ENCODE measurements around the gene SUSD3. TPM values are rescaled to one million over a fixed set of nuclear protein-coding genes. Genes with fewer than 3 reads are reported as not detected.
A peak's percentile ranks its signal among the peaks of the same experiment; 100 is the strongest.

The SUSD3 gene
- total RNA-seq, 3 donors from 2014 or later, result 1.3 to 52.4 (median 45.9) TPM

DNA sequence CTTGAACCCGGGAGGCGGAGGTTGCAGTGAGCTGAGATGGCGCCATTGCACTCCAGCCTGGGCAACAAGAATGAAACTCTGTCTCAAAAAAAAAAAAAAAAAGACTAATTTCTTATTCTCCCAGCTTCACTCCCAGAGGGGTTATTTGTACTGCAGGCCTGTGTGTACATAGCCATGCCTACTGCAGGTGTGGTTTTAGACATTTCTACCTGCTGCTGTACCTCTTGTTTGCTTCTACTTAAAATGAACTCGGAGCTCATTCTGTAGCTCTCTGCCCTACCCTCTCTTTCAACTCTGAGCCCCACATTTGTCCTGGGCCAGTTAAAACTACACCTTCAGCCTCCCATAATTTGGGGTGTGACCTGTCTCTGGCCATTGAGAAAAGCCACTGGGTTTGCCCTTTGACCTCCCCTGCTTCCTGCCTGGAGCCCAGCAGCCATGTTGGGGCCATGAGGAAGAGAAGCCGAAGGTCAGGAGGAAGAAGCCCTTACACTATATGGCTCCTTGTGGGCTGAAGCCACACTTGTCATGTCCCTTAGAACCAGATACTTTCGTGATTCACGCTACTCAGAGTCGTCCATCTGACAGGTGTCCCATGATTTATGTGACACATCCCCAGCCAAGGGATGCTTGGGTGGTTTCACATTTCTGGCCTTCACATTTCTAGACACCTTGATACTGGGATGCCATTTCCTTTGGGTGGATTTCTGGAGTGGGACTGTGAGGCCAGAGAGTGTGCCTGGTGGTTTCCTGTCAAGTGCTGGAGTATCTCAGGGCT lies 28.1 kb downstream of the SUSD3 start:
- Histone ChIP-seq H3K9me3 (peaks cover 3 to 7% of the 10 kb centered on the region in 2 donors), H3K4me3 (no peak overlapping the region), H3K27ac (peak overlapping the region; percentile 14 to 33), H3K27me3 (no peaks in the 10 kb centered on the region), H3K4me1 (no peaks in the 10 kb centered on the region), H3K36me3 (no peaks in the 10 kb centered on the region)
- DNase-seq (ENCODE audit: low spot score in 2 of 2), result peak in 1 of 2 donors; percentile 19
- intact Hi-C loops (cut with DNase I; ENCODE audit: low total_unique reads), result no loop called here
- TF ChIP-seq POLR2AphosphoS5 (IDR thresholded peaks at IDR 0.05) (no peak), POLR2A (IDR thresholded peaks at IDR 0.05) (no peak)
- TF ChIP-seq, protein P1, sequence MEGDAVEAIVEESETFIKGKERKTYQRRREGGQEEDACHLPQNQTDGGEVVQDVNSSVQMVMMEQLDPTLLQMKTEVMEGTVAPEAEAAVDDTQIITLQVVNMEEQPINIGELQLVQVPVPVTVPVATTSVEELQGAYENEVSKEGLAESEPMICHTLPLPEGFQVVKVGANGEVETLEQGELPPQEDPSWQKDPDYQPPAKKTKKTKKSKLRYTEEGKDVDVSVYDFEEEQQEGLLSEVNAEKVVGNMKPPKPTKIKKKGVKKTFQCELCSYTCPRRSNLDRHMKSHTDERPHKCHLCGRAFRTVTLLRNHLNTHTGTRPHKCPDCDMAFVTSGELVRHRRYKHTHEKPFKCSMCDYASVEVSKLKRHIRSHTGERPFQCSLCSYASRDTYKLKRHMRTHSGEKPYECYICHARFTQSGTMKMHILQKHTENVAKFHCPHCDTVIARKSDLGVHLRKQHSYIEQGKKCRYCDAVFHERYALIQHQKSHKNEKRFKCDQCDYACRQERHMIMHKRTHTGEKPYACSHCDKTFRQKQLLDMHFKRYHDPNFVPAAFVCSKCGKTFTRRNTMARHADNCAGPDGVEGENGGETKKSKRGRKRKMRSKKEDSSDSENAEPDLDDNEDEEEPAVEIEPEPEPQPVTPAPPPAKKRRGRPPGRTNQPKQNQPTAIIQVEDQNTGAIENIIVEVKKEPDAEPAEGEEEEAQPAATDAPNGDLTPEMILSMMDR (IDR thresholded peaks at IDR 0.05), result no peak

- Histone ChIP-seq H3K27ac (no peak overlapping the region), H3K9me3 (peaks cover 5 to 13% of the 10 kb centered on the region in 2 donors), H3K27me3 (no peaks in the 10 kb centered on the region), H3K4me3 (no peak overlapping the region), H3K36me3 (no peaks in the 10 kb centered on the region), H3K4me1 (no peaks in the 10 kb centered on the region)
- TF ChIP-seq, protein P1 (IDR thresholded peaks at IDR 0.05), result no peak
- TF ChIP-seq POLR2A (IDR thresholded peaks at IDR 0.05) (no peak), POLR2AphosphoS5 (IDR thresholded peaks at IDR 0.05) (no peak)
- intact Hi-C loops (cut with DNase I; ENCODE audit: low total_unique reads), result no loop called here
- DNase-seq (ENCODE audit: low spot score in 2 of 2), result peak in 1 of 2 donors; percentile 31
Observed at GRCh38 chr9:93087971-93088655, 29.6 kb downstream of the SUSD3 start.

GRCh38 chr9:93088656-93089015 lies 30.1 kb downstream of the SUSD3 start:
- peaks cover 5 to 13% of the 10 kb centered on the region in 2 donors for H3K9me3 ChIP-seq
- no peak overlapping the region for H3K4me3 ChIP-seq
- H3K4me1 ChIP-seq, result no peaks in the 10 kb centered on the region
- DNase-seq (ENCODE audit: low spot score in 2 of 2), result peak in 1 of 2 donors; percentile 20
- TF ChIP-seq POLR2AphosphoS5 (IDR thresholded peaks at IDR 0.05) (no peak), POLR2A (IDR thresholded peaks at IDR 0.05) (no peak)
- TF ChIP-seq, protein P1 (IDR thresholded peaks at IDR 0.05), result no peak
- no peak overlapping the region for H3K27ac ChIP-seq
- H3K36me3 ChIP-seq, result no peaks in the 10 kb centered on the region
- H3K27me3 ChIP-seq, result no peaks in the 10 kb centered on the region
- intact Hi-C loops (cut with DNase I; ENCODE audit: low total_unique reads), result no loop called here

- DNase-seq (ENCODE audit: low spot score in 2 of 2), result no peak
- no peak overlapping the region for H3K27ac ChIP-seq
- no peak overlapping the region for H3K4me3 ChIP-seq
- no peaks in the 10 kb centered on the region for H3K4me1 ChIP-seq
- H3K9me3 ChIP-seq, result peaks cover 5 to 13% of the 10 kb centered on the region in 2 donors
- H3K36me3 ChIP-seq, result no peaks in the 10 kb centered on the region
- TF ChIP-seq POLR2AphosphoS5 (IDR thresholded peaks at IDR 0.05), result no peak
- TF ChIP-seq, protein P1 (IDR thresholded peaks at IDR 0.05), result no peak
- no peak for TF ChIP-seq POLR2A (IDR thresholded peaks at IDR 0.05)
- H3K27me3 ChIP-seq, result no peaks in the 10 kb centered on the region
- intact Hi-C loops (cut with DNase I; ENCODE audit: low total_unique reads), result no loop called here
Observed at GRCh38 chr9:93089024-93089423, 30.5 kb downstream of the SUSD3 start.

DNA sequence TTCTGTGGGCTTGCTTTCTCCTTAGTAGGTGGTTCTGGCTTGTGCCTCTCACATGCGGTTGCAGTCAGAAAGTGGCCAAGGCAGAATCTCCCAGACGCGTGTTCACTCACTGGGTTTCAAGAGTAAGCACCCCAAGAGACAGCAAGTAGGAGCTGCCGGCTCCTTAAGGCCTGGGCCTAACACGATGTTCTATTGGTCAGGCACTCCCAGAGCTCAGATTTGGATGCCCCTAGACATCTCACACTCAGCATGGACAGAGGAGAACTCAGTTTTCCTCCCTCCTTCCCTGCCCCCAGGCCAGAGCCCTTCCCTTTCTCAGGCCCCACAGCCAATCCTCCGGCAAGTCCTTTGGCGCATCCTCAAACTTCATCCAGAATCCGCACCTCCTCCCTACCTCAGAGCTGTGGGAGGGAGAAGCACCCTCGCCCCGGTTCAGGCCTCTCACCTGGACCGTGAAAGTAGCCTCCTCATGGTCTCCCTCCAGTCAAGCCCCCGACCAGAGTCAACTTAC lies 31.0 kb downstream of the SUSD3 start:
- peak in 1 of 2 donors; percentile 44 for DNase-seq (ENCODE audit: low spot score in 2 of 2)
- TF ChIP-seq POLR2AphosphoS5 (IDR thresholded peaks at IDR 0.05) (no peak), POLR2A (IDR thresholded peaks at IDR 0.05) (no peak)
- TF ChIP-seq, protein P1 (IDR thresholded peaks at IDR 0.05), result no peak
- intact Hi-C loops (cut with DNase I; ENCODE audit: low total_unique reads), result no loop called here

More for the DNA sequence above, 31.0 kb downstream of the SUSD3 start:
- H3K9me3 ChIP-seq, result peaks cover 5 to 13% of the 10 kb centered on the region in 2 donors
- no peaks in the 10 kb centered on the region for H3K27me3 ChIP-seq
- H3K27ac ChIP-seq, result no peak overlapping the region
- H3K4me3 ChIP-seq, result no peak overlapping the region
- H3K4me1 ChIP-seq, result peaks cover 0 to 3% of the 10 kb centered on the region in 2 donors
- no peaks in the 10 kb centered on the region for H3K36me3 ChIP-seq

All from breast epithelium (tissue), 4 donors.